Cerebellar cortex (tissue), 1 donor: ENCODE results near the gene AFF3.

Experiments
- DNase-seq: peaks from one replicate; pipeline ENCODE4 v3.0.0-alpha.2; 2015; ENCODE audit warnings: low spot score

AFF3 gene

DNA sequence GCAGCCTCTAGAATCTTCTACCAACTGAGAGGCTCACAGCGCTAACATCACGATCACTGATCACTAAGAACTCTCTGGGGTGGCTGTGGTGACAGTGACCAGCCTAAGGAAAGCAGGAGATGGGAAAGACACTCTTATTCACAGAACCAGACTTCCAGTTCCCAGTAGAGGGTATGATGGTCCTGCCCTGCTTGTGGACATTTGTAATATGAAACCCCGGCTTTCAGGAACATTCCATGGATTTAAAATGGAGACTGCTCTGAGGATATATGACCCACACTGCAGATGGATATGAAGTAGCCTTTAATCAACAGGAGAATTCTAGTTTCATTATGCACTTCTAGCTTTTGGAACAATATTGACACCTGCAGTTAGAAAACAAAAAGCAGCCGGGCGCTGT, 131.8 kb downstream of the AFF3 start:
- no peak for DNase-seq

DNA sequence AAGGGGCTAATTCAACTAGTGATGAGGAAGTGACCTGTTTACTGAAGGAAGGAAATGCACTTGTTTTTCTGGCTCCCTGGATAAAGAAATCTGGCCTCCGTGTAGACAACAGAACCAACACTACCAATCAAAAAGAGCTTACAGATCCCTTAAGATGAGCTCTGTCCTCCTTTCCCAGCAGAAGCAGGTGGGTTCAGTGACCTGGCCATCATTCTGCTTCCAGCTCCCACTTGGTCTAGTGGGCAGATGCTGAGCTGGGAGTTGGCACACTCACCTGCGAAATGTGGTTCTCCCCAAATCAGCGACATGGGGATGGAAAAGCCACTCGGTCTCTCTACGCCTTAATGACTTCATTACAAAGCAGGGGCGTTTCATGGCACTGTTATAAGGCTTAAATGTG, 132.6 kb downstream of the AFF3 start:
- peak; percentile 51 for DNase-seq

DNA sequence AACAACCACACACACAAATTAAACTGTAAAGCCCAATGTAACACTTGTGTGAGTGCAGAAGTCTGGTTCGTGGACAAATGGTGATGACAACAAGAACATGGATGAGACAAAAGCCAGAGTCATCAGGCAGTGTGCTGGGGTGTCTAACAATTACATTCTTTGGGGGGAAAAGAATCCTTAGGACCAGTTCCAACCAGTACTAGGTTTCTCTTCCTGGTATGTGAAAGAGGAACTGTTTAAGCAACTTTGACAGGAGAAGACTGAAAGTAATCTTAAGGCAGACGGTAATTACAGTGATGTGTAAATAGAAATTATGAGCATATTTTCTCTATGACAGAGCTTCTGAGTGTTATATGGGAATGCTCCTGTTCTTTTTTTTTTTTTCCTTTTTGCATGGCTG, 133.4 kb downstream of the AFF3 start:
- no peak for DNase-seq

DNA sequence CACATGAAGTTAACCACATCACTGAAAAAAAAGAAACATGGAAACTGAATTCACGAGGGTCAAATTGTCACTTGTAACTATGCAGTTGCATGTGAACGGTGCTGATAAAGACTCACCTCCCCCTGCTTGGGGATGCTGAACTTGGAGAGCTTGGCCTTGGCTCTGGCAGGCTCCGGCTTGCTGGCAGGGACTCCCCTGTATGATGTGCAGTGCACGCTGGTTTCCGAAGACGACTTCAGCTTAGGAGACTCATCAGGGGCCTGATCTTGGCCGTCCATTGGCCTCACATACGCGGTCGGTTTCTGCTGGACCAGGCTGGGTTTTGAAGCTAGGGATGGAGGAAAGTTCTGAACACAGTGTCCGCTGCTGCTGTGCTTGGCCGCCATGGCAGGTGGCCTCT, 135.9 kb downstream of the AFF3 start:
- no peak for DNase-seq

DNA sequence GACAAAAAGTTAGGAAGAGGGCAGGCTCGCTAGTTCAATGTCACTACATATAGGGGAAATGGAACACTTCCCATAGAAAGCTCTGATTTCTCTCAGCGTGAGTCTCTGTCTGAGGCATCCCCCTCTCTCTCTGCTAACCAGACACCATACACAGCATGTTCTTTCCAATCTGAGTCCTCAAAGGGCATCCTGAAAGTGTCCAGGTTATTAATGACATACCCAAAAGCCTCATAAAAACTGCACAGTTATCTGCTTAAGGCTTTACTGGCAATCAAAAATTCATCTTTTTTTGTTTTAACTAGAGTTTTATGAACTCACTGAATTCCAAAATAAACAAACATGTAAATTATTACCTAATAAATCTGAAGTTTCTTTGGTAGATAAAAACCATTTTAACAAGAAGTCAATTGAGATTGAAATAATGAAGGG, 137.4 kb downstream of the AFF3 start:
- no peak for DNase-seq

DNA sequence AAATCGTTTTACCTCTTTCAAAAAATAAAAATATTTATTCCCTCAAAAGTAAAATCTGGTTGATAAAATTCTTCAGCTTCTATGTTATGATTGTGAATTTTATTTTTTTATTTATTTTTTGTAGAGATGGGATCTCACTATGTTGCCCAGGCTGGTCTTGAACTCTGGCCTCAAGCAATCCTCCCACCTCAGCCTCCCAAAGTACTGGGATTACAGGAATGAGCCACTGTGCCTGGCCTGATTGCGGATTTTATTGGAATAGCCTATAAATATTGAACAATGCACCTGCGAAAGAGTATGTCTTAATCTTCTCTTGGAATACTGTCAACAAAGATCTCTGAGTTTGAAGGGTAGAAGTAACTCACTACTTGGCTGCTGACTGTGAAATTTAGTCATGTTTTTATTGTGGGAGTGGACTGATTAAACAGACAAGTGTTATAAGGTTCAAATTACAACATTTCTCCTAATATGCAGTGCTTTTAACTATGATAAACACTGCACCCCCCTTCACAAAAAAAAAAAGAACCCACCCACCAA, 138.0 kb downstream of the AFF3 start:
- no peak for DNase-seq

DNA sequence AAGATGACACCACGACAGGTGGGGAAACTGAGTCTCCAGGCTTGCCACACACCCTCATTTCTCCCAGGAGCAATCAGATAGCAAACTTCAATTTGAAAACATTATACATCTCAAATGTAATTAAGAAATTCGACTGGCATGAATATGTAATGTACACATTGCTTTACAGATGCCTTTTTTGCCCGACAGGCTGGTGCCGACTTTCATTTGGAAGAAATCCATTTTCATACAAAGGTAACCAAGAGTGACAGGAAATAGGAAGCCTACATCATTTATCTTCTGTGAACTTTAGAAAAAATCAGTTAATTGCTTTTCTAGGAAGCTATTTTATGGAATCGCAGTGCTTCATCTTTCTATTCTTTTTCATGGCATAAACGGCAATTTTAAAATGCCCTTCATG, 140.3 kb downstream of the AFF3 start:
- no peak for DNase-seq

DNA sequence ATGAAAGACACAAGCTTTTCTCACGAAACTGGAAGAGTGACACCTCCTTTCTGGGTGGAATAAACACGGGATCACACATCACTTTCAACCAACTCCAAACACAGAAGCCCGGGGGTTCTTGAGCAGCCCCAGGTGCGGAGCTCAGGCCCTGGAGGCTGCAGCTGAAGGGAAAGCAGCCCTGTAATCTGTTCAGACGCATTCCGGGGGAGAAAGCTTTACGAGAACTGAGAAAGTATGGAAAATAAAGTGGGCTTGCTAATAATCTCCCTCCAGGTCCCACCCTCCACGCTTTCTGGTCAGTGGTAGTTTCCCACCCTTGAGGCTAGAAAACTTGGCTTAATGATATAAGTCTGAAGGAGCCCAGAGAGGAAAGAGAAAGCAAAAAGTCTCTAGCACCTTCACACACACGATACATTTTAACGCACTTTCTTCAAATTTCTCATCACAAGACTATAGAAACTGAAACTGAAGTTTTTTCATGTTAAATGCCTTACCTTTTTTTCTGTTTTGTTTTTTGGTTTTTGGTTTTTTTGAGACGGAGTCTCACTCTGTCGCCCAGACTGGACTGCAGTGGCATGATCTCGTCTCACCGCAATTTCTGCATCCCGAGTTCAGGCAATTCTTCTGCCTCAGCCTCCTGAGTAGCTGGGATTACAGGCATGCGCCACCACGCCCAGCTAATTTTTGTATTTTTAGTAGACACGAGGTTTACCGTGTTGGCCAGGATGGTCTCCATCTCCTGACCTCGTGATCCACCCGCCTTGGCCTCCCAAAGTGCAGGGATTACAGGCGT, 141.3 kb downstream of the AFF3 start:
- no peak for DNase-seq

DNA sequence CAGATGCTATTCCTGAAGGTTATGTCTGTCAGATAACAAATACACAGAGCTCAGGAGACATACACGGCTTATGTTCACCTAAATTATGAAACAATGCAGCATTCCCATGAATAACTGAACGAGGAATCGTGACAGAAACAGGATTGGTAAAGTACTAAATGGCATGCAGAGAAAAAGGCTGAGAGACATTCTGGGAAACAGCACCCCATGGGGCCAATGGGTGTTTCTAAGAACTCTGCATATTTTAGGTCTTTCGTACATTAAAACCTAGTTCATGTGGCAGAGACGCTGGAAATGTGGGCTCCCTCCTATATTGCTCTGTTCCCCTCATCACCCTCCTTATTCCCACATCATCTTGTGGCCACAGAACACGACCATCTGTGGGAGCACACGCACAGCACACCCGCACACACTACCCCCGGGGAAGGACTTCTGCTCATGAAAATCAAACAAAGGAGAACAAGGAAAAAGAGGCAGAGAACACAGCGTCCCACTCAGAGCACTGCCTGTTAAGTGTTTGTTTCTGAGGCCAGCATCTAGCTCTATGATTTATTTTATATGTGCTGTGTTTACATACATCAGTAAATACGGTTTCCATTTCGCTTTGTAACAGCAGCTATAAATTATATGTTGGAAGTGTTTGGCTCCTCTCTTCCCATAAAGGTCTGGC, 143.6 kb downstream of the AFF3 start:
- DNase-seq: no peak

DNA sequence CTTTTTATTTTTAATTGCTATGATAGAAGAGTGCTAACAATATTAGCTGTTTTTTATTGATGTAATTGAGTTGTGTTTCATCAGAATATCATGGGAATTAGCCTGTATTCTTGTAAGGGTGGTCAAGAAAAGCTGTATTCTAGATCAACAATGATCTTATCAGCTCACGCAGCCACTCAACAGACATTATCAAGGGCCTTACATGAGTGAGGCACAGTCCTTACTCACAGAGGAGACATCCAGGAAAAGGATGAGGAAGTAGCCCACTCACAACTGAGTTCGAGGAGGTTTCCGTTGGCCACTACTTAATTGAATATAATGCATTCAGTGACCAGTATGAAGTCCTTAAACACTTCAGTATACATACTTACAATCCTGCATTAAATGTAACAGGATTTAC, 152.5 kb downstream of the AFF3 start:
- no peak for DNase-seq

DNA sequence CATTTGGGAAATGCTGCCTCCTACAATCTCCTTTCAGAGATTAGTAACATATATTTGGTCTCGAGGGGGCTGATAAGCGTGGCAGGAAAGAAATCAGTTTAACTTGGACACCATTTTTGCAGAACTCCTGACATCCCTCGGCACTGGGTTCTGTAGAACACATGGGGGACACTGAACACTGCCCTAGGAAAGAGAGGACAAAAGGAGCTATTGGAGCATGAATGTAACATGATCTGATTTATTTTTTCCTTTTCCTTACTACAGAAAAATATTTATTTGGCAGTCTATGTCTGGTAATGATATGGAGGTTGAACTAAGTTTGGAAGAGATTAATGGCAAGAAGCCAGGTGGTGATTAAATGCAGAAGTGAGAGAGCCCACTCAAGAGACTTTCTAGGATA, 153.8 kb downstream of the AFF3 start:
- DNase-seq: no peak

DNA sequence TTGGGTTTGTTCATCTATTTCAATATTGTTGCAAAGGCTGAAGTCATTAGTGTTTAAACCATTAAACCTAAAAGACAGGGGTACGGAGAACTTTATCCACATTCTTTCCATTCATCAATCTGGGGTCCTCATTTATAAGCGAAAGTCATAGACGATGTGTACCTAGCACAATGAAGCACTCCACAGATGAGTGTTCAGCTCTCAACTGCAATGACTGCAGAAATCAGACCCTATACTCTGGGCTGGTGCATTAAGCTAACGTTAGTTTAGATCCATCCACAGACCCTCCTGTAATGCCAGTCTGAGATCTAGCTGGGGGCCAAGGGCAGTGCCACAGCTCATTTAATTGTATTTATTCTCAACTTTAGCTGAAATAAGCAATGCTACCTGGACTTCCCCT, 155.2 kb downstream of the AFF3 start:
- no peak for DNase-seq

DNA sequence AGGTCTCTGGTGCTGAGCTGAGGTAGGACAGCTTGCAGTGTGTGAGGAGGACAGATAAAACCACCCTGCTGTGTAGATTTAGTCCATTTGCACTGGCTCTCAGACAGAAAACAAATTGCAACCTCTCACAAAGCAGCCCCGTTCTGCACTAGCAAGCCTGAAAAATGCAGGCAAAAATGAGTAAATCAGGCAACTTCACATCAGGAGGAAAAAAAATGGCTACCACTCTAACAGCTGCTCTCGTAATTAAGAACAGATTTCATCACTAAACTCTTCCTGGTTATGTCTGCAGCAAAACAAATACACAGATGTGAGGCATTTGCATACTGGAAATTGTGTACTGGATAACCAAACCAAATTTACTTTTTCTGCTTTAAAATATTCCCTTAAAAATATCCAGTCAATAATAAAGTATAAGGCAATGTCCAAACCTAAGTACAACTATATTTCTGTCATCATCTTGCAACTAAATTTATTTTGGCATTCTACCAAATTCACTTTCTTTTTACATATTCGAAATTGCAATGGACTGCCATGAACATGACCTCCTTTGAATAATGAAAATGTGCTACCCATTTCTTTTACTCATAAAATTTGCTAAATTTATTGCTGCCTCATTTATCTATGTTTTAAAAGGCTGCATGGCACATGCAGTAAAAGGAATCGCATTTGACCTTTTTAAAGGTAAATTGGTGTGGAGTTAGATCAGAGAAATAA, 157.4 kb downstream of the AFF3 start:
- DNase-seq: peak; percentile 59

DNA sequence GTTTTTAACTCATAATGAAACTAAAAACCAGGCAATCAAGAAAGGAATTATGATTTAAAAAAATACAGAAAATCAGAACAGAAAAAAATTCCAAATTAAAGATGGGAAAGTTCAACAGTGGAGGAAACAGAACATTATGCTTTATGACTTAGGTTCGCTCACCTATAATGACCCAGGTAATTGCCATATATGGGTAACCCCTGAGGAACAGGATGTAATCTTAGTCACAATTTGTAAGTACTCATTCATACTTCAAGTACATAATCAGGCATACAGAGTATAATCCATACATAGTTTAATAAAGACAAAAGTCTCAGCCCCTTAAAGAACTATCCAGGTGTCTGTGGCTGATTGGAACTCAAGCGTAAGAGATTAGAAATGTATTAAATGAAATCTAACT, 159.6 kb downstream of the AFF3 start:
- DNase-seq: no peak

DNA sequence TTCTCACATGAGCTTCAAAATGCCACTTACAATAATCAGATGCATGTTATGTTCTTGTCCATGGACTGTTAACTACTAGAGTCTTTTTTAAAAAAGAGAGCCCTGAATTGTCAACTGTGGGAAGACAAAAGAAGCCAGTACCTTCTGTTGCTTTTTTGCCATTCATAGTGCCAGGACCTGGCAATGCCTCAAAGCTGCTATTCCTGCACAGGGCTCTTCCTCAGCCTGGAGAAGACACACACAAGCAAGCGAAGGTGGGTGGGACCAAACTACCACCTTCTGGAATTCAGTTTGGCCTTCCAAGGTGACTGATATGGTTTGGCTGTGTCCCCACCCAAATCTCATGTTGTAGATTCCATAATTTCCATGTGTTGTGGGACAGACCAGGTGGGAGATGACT, 160.6 kb downstream of the AFF3 start:
- DNase-seq: peak; percentile 83

DNA sequence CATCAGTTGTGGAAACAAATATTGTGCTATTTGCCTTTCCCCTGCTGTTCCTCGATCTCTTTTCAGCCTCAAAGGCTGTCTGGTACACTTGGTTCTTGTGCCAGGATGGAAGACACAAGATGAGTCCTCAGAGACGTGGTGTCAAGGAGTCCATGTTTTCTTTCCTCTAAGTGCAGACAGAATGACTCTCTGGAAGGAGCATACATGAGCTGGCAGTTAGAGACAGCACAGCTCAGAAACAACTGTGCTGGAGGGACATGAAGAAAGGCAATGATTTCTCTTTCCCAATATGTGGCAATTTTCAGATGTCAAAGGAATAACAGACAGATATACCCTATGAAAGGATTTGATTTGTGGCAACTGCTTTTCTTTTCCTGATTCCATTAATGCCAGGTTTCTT, 162.2 kb downstream of the AFF3 start:
- no peak for DNase-seq

DNA sequence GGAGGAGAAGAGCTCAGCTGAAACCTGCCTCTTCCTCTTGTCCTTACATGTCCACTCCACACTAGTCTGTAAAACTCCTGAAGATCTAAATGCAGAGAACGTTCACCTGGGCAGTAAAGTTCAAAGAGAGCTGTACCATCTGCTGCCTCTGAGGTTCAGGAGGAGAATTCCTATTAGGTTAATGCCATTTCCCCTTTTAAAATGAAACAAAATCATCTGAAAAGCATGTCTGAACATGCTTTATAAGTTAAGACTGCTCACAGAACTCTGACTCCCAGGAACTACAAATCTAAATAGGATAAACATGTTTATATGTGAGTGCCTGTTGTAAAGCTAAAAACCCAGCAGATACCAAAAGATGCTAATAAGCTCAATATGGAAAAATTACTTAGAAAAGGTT, 164.4 kb downstream of the AFF3 start:
- DNase-seq: no peak

DNA sequence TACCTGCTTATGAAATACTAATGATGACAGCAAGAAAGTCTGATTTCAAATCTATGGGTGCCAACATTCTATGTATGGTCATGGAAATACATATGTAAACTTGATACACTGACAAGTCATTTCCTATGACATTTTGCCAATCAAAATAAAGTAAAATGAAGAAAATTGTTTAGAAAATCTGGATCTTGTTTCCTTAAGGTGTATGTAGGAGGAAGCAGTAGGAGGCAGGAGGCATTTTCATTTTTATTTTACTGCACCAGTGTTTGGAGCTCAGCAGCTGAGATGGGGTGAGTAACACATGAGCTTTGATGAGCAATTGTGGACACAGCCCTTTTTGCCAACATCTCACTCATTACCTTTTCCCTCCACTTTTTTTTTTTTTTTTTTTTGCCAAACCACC, 167.0 kb downstream of the AFF3 start:
- DNase-seq: no peak

DNA sequence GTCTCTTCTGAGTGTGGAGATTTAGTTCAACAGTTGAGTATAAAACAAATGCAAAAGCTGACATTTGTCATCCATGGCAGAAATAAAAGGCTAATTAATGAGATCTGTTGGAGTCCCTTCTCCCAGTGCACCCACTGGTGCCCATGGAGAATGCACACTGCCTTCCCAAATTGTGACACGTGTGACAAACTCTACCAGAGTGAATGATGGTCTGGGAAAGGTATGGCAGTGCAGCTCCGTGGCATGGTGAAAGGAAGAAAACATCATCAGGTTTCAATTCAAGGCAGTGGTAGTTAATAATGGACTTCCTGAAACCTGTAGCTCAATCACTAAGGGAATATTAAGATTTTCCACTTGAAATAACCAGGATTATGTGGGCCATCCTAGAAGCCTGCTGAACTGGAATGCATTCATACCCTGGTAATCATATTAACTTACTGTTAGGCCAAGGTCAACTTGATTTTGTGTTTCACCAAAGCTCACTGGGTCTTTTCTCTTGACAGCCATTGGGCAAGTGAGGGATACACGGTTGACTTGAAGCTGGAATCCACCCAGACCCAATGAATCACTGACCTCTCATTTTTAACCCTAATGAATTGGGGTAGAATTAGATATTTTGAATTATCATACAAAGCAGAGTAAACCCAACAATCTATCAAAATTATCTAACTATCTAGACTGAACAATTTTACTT, 167.6 kb downstream of the AFF3 start:
- no peak for DNase-seq

DNA sequence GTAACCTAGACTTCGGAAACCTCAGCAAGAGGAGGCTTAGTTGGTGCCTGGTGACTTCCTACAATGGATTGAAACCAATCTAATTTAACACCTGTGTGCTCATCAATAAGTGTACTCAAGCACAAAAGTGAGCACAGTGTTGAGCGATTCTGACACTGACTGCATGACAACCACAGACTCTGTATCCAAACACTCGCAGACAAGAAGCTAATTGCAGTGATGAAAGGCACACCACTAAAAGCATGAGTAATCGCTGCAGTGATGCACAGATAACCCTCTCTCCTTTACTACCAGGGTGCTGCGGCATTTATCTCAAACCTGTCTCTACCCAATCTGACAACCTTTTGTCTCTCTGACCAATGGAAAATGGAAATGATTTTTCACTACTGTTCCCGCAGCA, 168.1 kb downstream of the AFF3 start:
- no peak for DNase-seq

DNA sequence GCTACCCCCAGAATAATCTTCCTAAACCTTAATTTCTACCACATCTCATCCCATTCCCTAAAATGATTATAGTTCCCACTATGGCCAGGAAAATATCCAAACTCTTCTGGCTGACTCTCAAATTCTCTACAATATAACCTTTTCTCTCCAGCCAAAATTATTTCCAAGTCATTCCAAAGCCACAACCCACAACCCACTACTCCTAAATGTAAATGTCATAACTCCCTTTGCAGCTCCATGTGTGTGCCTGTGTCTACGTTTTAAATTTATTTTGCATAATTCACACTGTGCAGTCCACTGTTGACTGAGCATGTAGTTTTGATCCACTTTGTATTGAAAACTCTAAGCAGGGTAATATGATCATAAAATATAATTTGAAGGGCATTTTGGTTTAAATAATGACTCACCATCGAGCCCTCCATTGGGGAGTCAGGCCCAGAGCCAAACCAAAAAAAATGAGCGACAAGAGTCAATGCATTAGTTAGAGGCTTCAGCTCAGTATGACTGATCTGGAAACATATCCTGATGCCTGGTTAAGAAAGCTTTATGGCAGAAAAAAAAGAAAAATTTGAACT, 171.0 kb downstream of the AFF3 start:
- DNase-seq: no peak

DNA sequence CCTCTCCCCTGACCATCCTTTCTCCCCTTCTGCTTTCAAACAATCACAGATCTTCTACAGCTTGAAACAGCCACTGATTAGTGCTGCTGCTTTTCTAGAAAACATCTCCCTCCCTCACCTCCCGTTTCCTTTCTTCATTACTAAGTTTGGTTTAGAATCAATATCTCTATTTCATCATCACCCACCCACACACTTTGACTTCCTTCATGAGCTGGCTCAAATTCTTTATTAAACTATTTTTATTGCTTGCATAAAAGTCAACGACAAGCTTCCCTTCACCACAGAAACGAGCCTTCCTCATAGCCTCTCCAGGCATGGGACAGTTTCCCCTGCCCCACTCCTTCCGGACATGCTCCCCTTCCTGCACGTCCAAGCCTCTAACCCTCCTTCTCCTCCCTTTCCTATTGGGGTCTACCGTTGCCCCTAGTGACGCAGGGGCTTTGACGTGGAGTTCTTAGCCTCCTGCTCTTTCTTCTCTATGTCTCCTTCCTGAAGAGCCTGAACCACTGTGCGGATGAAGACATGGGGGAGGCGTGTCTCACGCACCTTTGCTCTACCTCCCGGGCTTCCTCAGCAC, 172.0 kb downstream of the AFF3 start:
- DNase-seq: no peak
